SK-N-SH (cell line): ENCODE data around the gene FRS2. TPM values are rescaled to one million over a fixed set of nuclear protein-coding genes. Genes with fewer than 3 reads are reported as not detected.

Experiments used
- CTCF ChIA-PET: fragments of 300-600, 350-600 bp; formaldehyde crosslinking; extraction: SDS; loops from one replicate; lab custom pipeline; 2021; lab: Yijun Ruan, JAX
- POLR2A ChIA-PET: fragments of 350-600 bp; sonication (Branson Sonifier 250); formaldehyde crosslinking; extraction: SDS; loops from one replicate; lab custom pipeline; 2020; ENCODE audit warnings: antibody characterized with exemption, inconsistent platforms; lab: Yijun Ruan, JAX
- DNase-seq: peaks from one replicate; pipeline ENCODE4 v3.0.0; 2012
- H2AFZ ChIP-seq: fragments of 200-600 bp; sonication (generic); 2 replicates; pipeline ENCODE4 v1.8.1; 2016; ENCODE audit warnings: antibody characterized with exemption, mild to moderate bottlenecking, low read depth
- H3F3A ChIP-seq: fragments of 200-600 bp; sonication (generic); replicated peaks from 2 replicates; pipeline ENCODE3; 2016; ENCODE audit warnings: antibody characterized with exemption, mild to moderate bottlenecking; ENCODE audit not compliant: insufficient read depth
- H3K27ac ChIP-seq, 2 experiments: fragments of 200-500 bp in 1 of 2; fragments of 200-600 bp in 1 of 2; sonication (Bioruptor generic) in 1 of 2; sonication (generic), shearing (Covaris generic) in 1 of 2; 2 replicates each; pipeline versions ENCODE4 v1.5.1 to v1.6.1; 2014 to 2016; ENCODE audit warnings: low read depth in 2 of 2, inconsistent platforms in 1 of 2, low read length in 1 of 2, mild to moderate bottlenecking in 1 of 2, mixed read lengths in 1 of 2
- H3K27me3 ChIP-seq: fragments of 200-600 bp; sonication (generic), shearing (Covaris generic); 2 replicates; pipeline ENCODE4 v1.6.1; 2016; ENCODE audit warnings: mixed run types; ENCODE audit not compliant: insufficient read depth
- H3K36me3 ChIP-seq, 2 experiments: fragments of 200-500 bp in 1 of 2; fragments of 200-600 bp in 1 of 2; sonication (Bioruptor generic) in 1 of 2; sonication (generic) in 1 of 2; replicated peaks in 1 of 2; 2 replicates each; pipeline versions ENCODE3 to v1.5.1; 2014 to 2016; ENCODE audit warnings: low read length in 1 of 2, mild to moderate bottlenecking in 1 of 2; ENCODE audit not compliant: insufficient read depth in 2 of 2, control insufficient read depth in 1 of 2
- H3K4me1 ChIP-seq, 2 experiments: fragments of 200-500 bp in 1 of 2; fragments of 200-600 bp in 1 of 2; sonication (Bioruptor generic) in 1 of 2; sonication (generic), shearing (Covaris generic) in 1 of 2; 2 replicates each; pipeline versions ENCODE4 v1.5.1 to v1.6.1; 2014 to 2016; ENCODE audit warnings: low read depth in 1 of 2, low read length in 1 of 2, mixed run types in 1 of 2; ENCODE audit not compliant: insufficient read depth in 2 of 2, control insufficient read depth in 1 of 2
- H3K4me2 ChIP-seq: fragments of 200-600 bp; sonication (generic), shearing (Covaris generic); 2 replicates; pipeline ENCODE4 v1.6.1; 2017; ENCODE audit warnings: mixed run types
- H3K4me3 ChIP-seq, 2 experiments: fragments of 200-500 bp in 1 of 2; fragments of 200-600 bp in 1 of 2; sonication (Bioruptor generic) in 1 of 2; sonication (generic), shearing (Covaris generic) in 1 of 2; 2 replicates each; pipeline versions ENCODE4 v1.5.1 to v1.8.1; 2014 to 2016; ENCODE audit warnings: low read depth in 2 of 2, inconsistent platforms in 1 of 2, low read length in 1 of 2, mild to moderate bottlenecking in 1 of 2, mixed read lengths in 1 of 2, moderate library complexity in 1 of 2
- H3K79me2 ChIP-seq: fragments of 200-600 bp; sonication (generic); 2 replicates; pipeline ENCODE4 v1.8.1; 2017; ENCODE audit warnings: mild to moderate bottlenecking; ENCODE audit not compliant: insufficient read depth
- H3K9ac ChIP-seq: fragments of 200-600 bp; sonication (generic); 2 replicates; pipeline ENCODE4 v1.6.1; 2017; ENCODE audit warnings: mixed run types
- H3K9me2 ChIP-seq: fragments of 200-600 bp; sonication (generic); 2 replicates; pipeline ENCODE4 v1.6.1; 2017; ENCODE audit warnings: mixed run types
- H3K9me3 ChIP-seq: fragments of 200-600 bp; sonication (generic); 2 replicates; pipeline ENCODE4 v1.6.1; 2017; ENCODE audit warnings: mixed run types, mild to moderate bottlenecking, moderate library complexity
- H4K20me1 ChIP-seq: fragments of 200-600 bp; sonication (generic); 2 replicates; pipeline ENCODE4 v1.6.1; 2017; ENCODE audit warnings: mild to moderate bottlenecking, mixed run types; ENCODE audit not compliant: insufficient read depth
- CHD2 ChIP-seq: fragments of 150-350 bp; IDR thresholded peaks from 2 replicates; pipeline ENCODE4 v1.6.1; 2018; ENCODE audit warnings: low read length; ENCODE audit not compliant: partially characterized antibody
- EP300 ChIP-seq, 2 experiments: IDR thresholded peaks; 2 replicates each; pipeline versions ENCODE4 v1.4.0 to v1.6.1; 2012; ENCODE audit warnings: borderline replicate concordance in 1 of 2, low read depth in 1 of 2, low read length in 1 of 2
- FOSL2 ChIP-seq: IDR thresholded peaks from 2 replicates; pipeline ENCODE4 v1.4.0; 2012; ENCODE audit warnings: low read depth, mild to moderate bottlenecking, moderate library complexity, borderline replicate concordance
- FOXM1 ChIP-seq: IDR thresholded peaks from 2 replicates; pipeline ENCODE4 v1.4.0; 2012; ENCODE audit warnings: low read depth, mild to moderate bottlenecking
- GABPA ChIP-seq: IDR thresholded peaks from 2 replicates; pipeline ENCODE4 v1.4.0; 2012; ENCODE audit warnings: low read depth, mild to moderate bottlenecking
- JUND ChIP-seq: IDR thresholded peaks from 2 replicates; pipeline ENCODE4 v1.4.0; 2012
- MEF2A ChIP-seq: IDR thresholded peaks from 2 replicates; pipeline ENCODE4 v1.4.0; 2012; ENCODE audit warnings: low read depth, borderline replicate concordance
- MXI1 ChIP-seq: IDR thresholded peaks from 2 replicates; pipeline ENCODE4 v1.6.1; 2012; ENCODE audit warnings: mild to moderate bottlenecking, low read depth, low read length, improper control_type of control experiment
- NFIC ChIP-seq: IDR thresholded peaks from 2 replicates; pipeline ENCODE4 v1.4.0; 2012; ENCODE audit warnings: borderline replicate concordance
- NRF1 ChIP-seq: IDR thresholded peaks from 2 replicates; pipeline ENCODE4 v1.6.1; 2012; ENCODE audit warnings: low read depth, mild to moderate bottlenecking, low read length
- RAD21 ChIP-seq: IDR thresholded peaks from 2 replicates; pipeline ENCODE4 v1.6.1; 2012; ENCODE audit warnings: mild to moderate bottlenecking, low read length
- RCOR1 ChIP-seq: fragments of 150-350 bp; IDR thresholded peaks from 2 replicates; pipeline ENCODE4 v1.6.1; 2017; ENCODE audit warnings: antibody characterized with exemption, low read length
- RFX5 ChIP-seq: IDR thresholded peaks from 2 replicates; pipeline ENCODE4 v1.6.1; 2012; ENCODE audit warnings: mild to moderate bottlenecking, improper control_type of control experiment, low read length
- RXRA ChIP-seq: IDR thresholded peaks from 2 replicates; pipeline ENCODE4 v1.4.0; 2012; ENCODE audit warnings: low read depth, mild to moderate bottlenecking, borderline replicate concordance
- SIN3A ChIP-seq: IDR thresholded peaks from 2 replicates; pipeline ENCODE4 v1.6.1; 2012; ENCODE audit warnings: low read depth, mild to moderate bottlenecking, low read length, moderate library complexity, borderline replicate concordance
- SMC3 ChIP-seq: IDR thresholded peaks from 2 replicates; pipeline ENCODE4 v1.6.1; 2012; ENCODE audit warnings: low read depth, low read length, improper control_type of control experiment
- TAF1 ChIP-seq: IDR thresholded peaks from 2 replicates; pipeline ENCODE4 v1.6.1; 2012; ENCODE audit warnings: low read depth, mild to moderate bottlenecking, low read length, moderate library complexity, borderline replicate concordance
- TCF12 ChIP-seq: IDR thresholded peaks from 2 replicates; pipeline ENCODE4 v1.4.0; 2012
- TEAD4 ChIP-seq: IDR thresholded peaks from 2 replicates; pipeline ENCODE4 v1.4.0; 2012; ENCODE audit warnings: mild to moderate bottlenecking, borderline replicate concordance; ENCODE audit not compliant: insufficient read depth
- YY1 ChIP-seq: IDR thresholded peaks from 2 replicates; pipeline ENCODE4 v1.4.0; 2012; ENCODE audit warnings: low read depth, mild to moderate bottlenecking
- WGBS: methylation state at CpG from one replicate; pipeline ENCODE4 v1.1.6; 2017; ENCODE audit warnings: low lambda C conversion rate; 5-methylcytosine and 5-hydroxymethylcytosine counted together
- polyA plus RNA-seq, 3 experiments: library from polyadenylated mRNA; depleted of rRNA; stranded (reverse); fragments of >200 nt; gene quantifications; 2 replicates each; pipeline ENCODE4 v1.2.3, GENCODE V29; 2012
- TF ChIP-seq, protein P1 (sequence below): IDR thresholded peaks from 2 replicates; pipeline ENCODE4 v1.4.0; 2012; ENCODE audit warnings: low read depth, borderline replicate concordance
- TF ChIP-seq, protein P2 (sequence below): IDR thresholded peaks from 2 replicates; pipeline ENCODE4; 2012
- TF ChIP-seq, protein P3 (sequence below): fragments of 150-350 bp; IDR thresholded peaks from 2 replicates; pipeline ENCODE4 v1.6.1; 2016; ENCODE audit warnings: mild to moderate bottlenecking, low read depth, low read length

FRS2 gene
- polyA plus RNA-seq, 1 of the 3 experiments (the other 2 are of a cell fraction): 7.1 TPM

DNA sequence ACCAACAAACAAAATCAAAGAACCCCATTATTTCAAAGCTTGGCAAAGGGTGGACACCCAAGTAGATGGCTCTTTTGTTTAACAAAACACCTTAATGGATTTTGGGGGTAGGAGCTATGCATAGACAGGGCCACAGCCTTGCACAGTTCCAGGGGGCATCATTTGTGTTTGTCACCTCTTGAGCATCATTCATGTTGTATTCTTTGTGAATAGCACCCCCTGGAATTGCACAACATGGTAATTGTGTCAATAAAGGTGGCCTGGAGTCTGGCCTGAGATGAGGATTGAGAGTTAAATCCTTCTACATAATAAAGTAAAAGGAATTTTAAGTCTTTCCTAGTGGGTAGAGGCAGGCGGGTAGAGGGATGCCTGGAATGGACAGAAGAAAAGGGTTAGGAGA is 3.3 kb upstream of the FRS2 start:
- WGBS: 83% methylated on average over 1 of the region's 1 CpG
- H4K20me1 ChIP-seq: peaks cover 9% of the 10 kb centered on the region
- H3K4me3 ChIP-seq: no peak overlapping the region
- no peak for DNase-seq
- H3K4me1 ChIP-seq: peaks cover 6 to 7% of the 10 kb centered on the region in 2 experiments; a peak in 3 of 4 replicates
- H2AFZ ChIP-seq: no peak overlapping the region
- no peak overlapping the region for H3K4me2 ChIP-seq
- H3K9me2 ChIP-seq: no peaks in the 10 kb centered on the region
- peaks cover 17% of the 10 kb centered on the region for H3K79me2 ChIP-seq
- H3K27me3 ChIP-seq: no peaks in the 10 kb centered on the region
- TF ChIP-seq RCOR1: no peak
- TF ChIP-seq MEF2A: no peak
- no peak for TF ChIP-seq TCF12
- TF ChIP-seq, protein P1, sequence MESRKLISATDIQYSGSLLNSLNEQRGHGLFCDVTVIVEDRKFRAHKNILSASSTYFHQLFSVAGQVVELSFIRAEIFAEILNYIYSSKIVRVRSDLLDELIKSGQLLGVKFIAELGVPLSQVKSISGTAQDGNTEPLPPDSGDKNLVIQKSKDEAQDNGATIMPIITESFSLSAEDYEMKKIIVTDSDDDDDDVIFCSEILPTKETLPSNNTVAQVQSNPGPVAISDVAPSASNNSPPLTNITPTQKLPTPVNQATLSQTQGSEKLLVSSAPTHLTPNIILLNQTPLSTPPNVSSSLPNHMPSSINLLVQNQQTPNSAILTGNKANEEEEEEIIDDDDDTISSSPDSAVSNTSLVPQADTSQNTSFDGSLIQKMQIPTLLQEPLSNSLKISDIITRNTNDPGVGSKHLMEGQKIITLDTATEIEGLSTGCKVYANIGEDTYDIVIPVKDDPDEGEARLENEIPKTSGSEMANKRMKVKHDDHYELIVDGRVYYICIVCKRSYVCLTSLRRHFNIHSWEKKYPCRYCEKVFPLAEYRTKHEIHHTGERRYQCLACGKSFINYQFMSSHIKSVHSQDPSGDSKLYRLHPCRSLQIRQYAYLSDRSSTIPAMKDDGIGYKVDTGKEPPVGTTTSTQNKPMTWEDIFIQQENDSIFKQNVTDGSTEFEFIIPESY: no peak
- TF ChIP-seq NRF1: no peak
- no peak for TF ChIP-seq TEAD4
- CTCF ChIA-PET: no interaction called here
- peaks cover 9% of the 10 kb centered on the region for H3F3A ChIP-seq
- H3K9ac ChIP-seq: no peak overlapping the region
- POLR2A ChIA-PET: no interaction called here
- H3K36me3 ChIP-seq: no peaks in the 10 kb centered on the region
- H3K27ac ChIP-seq: no peak overlapping the region
- no peaks in the 10 kb centered on the region for H3K9me3 ChIP-seq

DNA sequence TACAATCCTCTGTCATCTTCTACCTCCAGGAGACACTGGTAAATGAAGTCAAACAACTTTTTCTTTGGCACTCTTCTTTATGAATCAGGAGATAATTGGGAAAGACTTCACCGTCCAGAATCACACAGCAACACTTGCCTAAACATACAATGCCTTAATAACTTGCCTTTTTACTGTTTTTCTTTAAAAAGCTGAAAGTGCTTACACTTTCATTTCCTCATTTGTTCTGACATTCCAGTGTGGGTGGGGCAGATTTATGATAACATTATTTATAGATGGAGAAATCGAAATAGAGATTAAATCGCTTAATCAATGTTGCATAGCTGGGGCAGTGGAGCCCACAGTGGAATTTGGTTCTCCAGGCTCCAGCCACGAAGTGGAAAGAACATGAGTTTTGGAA is 2.8 kb upstream of the FRS2 start:
- H2AFZ ChIP-seq: 0 out of 2 replicates have a peak overlapping the region, but pooled peaks have one; percentile 34
- no peak for DNase-seq
- peaks cover 7 to 9% of the 10 kb centered on the region in 2 experiments; a peak in 3 of 4 replicates for H3K4me1 ChIP-seq

More for the DNA sequence above, 2.8 kb upstream of the FRS2 start:
- Histone ChIP-seq H3K27me3 (no peaks in the 10 kb centered on the region), H3K36me3 (no peaks in the 10 kb centered on the region), H3K79me2 (peaks cover 22% of the 10 kb centered on the region), H4K20me1 (peaks cover 14% of the 10 kb centered on the region), H3F3A (peaks cover 9% of the 10 kb centered on the region), H3K9me3 (no peaks in the 10 kb centered on the region), H3K9ac (no peak overlapping the region), H3K9me2 (no peaks in the 10 kb centered on the region), H3K4me3 (no peak overlapping the region), H3K27ac (no peak overlapping the region), H3K4me2 (no peak overlapping the region)
- ChIA-PET CTCF (no interaction called here), POLR2A (no interaction called here)
- WGBS: 91% methylated on average over 4 of the region's 4 CpGs
- TF ChIP-seq TEAD4 (no peak), FOXM1 (no peak), RAD21 (no peak), RFX5 (no peak), FOSL2 (no peak), SMC3 (no peak), EP300 (IDR thresholded peaks at IDR 0.05; ENCODE audit: borderline replicate concordance in 1 of 2, low read depth in 1 of 2, low read length in 1 of 2) (no peak), JUND (no peak), RCOR1 (no peak), GABPA (no peak), TAF1 (no peak), MXI1 (no peak), YY1 (no peak), NFIC (no peak), SIN3A (no peak), RXRA (no peak), CHD2 (no peak)
- TF ChIP-seq, protein P2, sequence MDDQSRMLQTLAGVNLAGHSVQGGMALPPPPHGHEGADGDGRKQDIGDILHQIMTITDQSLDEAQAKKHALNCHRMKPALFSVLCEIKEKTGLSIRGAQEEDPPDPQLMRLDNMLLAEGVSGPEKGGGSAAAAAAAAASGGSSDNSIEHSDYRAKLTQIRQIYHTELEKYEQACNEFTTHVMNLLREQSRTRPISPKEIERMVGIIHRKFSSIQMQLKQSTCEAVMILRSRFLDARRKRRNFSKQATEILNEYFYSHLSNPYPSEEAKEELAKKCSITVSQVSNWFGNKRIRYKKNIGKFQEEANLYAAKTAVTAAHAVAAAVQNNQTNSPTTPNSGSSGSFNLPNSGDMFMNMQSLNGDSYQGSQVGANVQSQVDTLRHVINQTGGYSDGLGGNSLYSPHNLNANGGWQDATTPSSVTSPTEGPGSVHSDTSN: no peak
- TF ChIP-seq, protein P3, sequence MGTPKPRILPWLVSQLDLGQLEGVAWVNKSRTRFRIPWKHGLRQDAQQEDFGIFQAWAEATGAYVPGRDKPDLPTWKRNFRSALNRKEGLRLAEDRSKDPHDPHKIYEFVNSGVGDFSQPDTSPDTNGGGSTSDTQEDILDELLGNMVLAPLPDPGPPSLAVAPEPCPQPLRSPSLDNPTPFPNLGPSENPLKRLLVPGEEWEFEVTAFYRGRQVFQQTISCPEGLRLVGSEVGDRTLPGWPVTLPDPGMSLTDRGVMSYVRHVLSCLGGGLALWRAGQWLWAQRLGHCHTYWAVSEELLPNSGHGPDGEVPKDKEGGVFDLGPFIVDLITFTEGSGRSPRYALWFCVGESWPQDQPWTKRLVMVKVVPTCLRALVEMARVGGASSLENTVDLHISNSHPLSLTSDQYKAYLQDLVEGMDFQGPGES: no peak
